Glomerular visceral epithelial cell (primary cell): ENCODE measurements around the gene SCTR.
A peak's percentile ranks its signal among the peaks of the same experiment; 100 is the strongest.

Experiments
- DNase-seq: peaks from one replicate; pipeline ENCODE4 v3.0.0-alpha.2; 2016; ENCODE audit errors: extremely low spot score

Gene SCTR

GRCh38 chr2:119523952-119524694 lies at the start of gene SCTR:
Gene SCTR (minus strand): TSS chr2:119524483. CDS start chr2:119524226, 257 bp downstream.
- DNase-seq = no peak

GRCh38 chr2:119567292-119567691 lies 43.0 kb upstream of the SCTR start:
- DNase-seq = no peak

GRCh38 chr2:119565481-119565880 lies 41.2 kb upstream of the SCTR start:
- DNase-seq = no peak

GRCh38 chr2:119553687-119554344 lies 29.5 kb upstream of the SCTR start:
- DNase-seq = no peak

- no peak for DNase-seq
Measured at GRCh38 chr2:119552902-119553301, 28.6 kb upstream of the SCTR start.

GRCh38 chr2:119550856-119551255 lies 26.6 kb upstream of the SCTR start:
- DNase-seq = no peak

GRCh38 chr2:119550346-119550745 lies 26.1 kb upstream of the SCTR start:
- no peak for DNase-seq

- DNase-seq = peak; percentile 37
Measured at GRCh38 chr2:119549241-119549640, 25.0 kb upstream of the SCTR start.

- no peak for DNase-seq
Measured at GRCh38 chr2:119548516-119549120, 24.3 kb upstream of the SCTR start.

- DNase-seq = no peak
Measured at GRCh38 chr2:119546447-119546767, 22.1 kb upstream of the SCTR start.

- DNase-seq = peak; percentile 60
Measured at GRCh38 chr2:119545754-119546446, 21.6 kb upstream of the SCTR start.

GRCh38 chr2:119544939-119545475 lies 20.7 kb upstream of the SCTR start:
- DNase-seq = peak; percentile 75

- peak; percentile 83 for DNase-seq
Measured at GRCh38 chr2:119544075-119544938, 20.0 kb upstream of the SCTR start, which contains the start of gene CFAP221. Gene CFAP221 (plus strand): TSS chr2:119544449. CDS start chr2:119546132, 1,683 bp downstream.

GRCh38 chr2:119541476-119541875 lies 17.2 kb upstream of the SCTR start:
- no peak for DNase-seq

GRCh38 chr2:119537792-119538191 lies 13.5 kb upstream of the SCTR start:
- no peak for DNase-seq

- DNase-seq = no peak
Measured at GRCh38 chr2:119536707-119537106, 12.4 kb upstream of the SCTR start.

- DNase-seq = no peak
Measured at GRCh38 chr2:119536211-119536610, 11.9 kb upstream of the SCTR start.

GRCh38 chr2:119533560-119533959 lies 9.3 kb upstream of the SCTR start:
- DNase-seq = no peak

- DNase-seq = no peak
Measured at GRCh38 chr2:119531292-119531691, 7.0 kb upstream of the SCTR start.

GRCh38 chr2:119527999-119528398 lies 3.7 kb upstream of the SCTR start:
- no peak for DNase-seq

GRCh38 chr2:119525614-119526013 lies 1.3 kb upstream of the SCTR start:
- no peak for DNase-seq
